Peyer's patch (tissue), 4 donors: ENCODE results near the gene ZNF611. TPM values are rescaled to one million over a fixed set of nuclear protein-coding genes. Genes with fewer than 3 reads are reported as not detected.
"Not testable (repeated sequence)": the region's sequence is repeated elsewhere in the genome, so short reads cannot be mapped to it uniquely, and the experiment has no call there.

Experiments
- DNase-seq, 3 donors: peaks; one replicate each; pipeline ENCODE4 v3.0.0-alpha.2; 2017 to 2019
- H3K27ac ChIP-seq, 4 donors: fragments of 200-600 bp; sonication (generic); one replicate each; pipeline ENCODE4 v1.5.1; 2016 to 2019
- H3K27me3 ChIP-seq, 2 donors: fragments of 200-600 bp; sonication (generic); one replicate each; pipeline ENCODE4 v1.5.1; 2019
- H3K36me3 ChIP-seq, 3 donors: fragments of 200-600 bp; sonication (generic); one replicate each; pipeline ENCODE4 v1.5.1; 2016 to 2019
- H3K4me1 ChIP-seq, 4 donors: fragments of 200-600 bp; sonication (generic); one replicate each; pipeline ENCODE4 v1.5.1; 2016 to 2019
- H3K4me3 ChIP-seq, 4 donors: fragments of 200-600 bp; sonication (generic); 1 replicate in 3 of 4; 2 replicates in 1 of 4; pipeline ENCODE4 v1.5.1; 2016 to 2019; ENCODE audit warnings: mild to moderate bottlenecking in 1 of 4
- H3K9me3 ChIP-seq, 4 donors: fragments of 200-600 bp; sonication (generic); one replicate each; pipeline ENCODE4 v1.5.1; 2016 to 2019; ENCODE audit warnings: mild to moderate bottlenecking in 1 of 4
- POLR2A ChIP-seq, 2 donors: fragments of 450-650 bp; IDR thresholded peaks; one replicate each; pipeline ENCODE4 v1.5.1; 2017; ENCODE audit warnings: antibody characterized with exemption in 2 of 2, mild to moderate bottlenecking in 2 of 2, moderate library complexity in 2 of 2
- total RNA-seq, 4 donors: library from RNA; depleted of rRNA; stranded (reverse); fragments of >200 nt; gene quantifications; one replicate each; pipeline ENCODE4 v1.1.0, GENCODE V29; 2016
- TF ChIP-seq, protein P1 (sequence below), 6 experiments: fragments of 450-650 bp in 4 of 6; fragments of 200-600 bp in 2 of 6; sonication (generic) in 1 of 6; IDR thresholded peaks; one replicate each; pipeline ENCODE4 v1.5.1; 2017 to 2019; ENCODE audit warnings: antibody characterized with exemption in 6 of 6, mild to moderate bottlenecking in 3 of 6, moderate library complexity in 1 of 6

Gene ZNF611
- total RNA-seq = 10 to 100 TPM; 14.5 to 19.0 (median 16.3) TPM

DNA sequence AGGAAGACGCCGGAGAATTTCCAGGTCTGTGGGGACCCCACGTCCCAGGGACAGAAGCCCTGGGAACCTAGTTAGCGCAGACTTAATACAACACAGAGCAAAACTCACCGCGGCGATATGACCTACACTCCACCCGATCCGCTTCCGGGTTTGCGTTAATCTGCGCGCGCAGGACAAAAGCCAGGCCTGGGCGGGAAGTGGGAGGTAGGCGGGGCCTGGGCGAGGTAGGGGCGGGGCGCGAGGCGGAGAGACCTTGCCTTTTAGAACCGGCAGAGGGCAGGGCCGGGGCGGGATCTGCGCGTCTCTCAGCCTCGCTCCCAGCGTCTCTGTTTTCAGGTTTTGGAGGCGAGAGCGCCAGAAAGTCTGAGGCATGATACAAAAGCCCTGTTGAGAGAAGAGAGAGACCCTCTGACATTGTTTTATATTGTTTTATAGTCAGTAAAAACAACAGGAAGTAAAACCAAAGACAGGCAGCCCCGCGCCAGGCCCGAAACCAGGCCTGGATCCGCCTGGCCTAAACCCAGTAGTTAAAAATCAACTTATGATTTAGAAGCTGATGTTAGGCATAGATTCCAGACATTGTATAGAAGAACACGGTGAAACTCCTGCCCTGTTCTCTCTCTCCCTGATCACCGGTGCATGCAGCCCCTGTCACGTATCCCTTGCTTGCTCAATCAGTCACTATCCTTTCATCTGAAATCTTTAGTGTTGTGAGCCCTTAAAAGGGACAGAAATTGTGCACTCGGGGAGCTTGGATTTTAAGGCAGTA is at the start of gene ZNF611:
Gene ZNF611 (minus strand): TSS at position 152 of the 769 bp plus-strand sequence. CDS start 19,150 bp downstream, outside the sequence.
- Histone ChIP-seq H3K27ac (peak within 1 kb of the TSS; percentile 61 to 84 (median 82)), H3K27me3 (no peaks in the 10 kb centered on the region), H3K9me3 (peaks cover 0 to 4% (median 0%) of the 10 kb centered on the region in 4 donors), H3K4me1 (peaks cover 0 to 12% (median 0%) of the 10 kb centered on the region in 4 donors), H3K4me3 (peak within 1 kb of the TSS; percentile 62 to 87 (median 76)), H3K36me3 (peaks cover 0 to 14% (median 0%) of the 10 kb centered on the region in 3 donors)
- TF ChIP-seq POLR2A (IDR thresholded peaks at IDR 0.05) = peak; percentile 79 to 91
- TF ChIP-seq, protein P1, sequence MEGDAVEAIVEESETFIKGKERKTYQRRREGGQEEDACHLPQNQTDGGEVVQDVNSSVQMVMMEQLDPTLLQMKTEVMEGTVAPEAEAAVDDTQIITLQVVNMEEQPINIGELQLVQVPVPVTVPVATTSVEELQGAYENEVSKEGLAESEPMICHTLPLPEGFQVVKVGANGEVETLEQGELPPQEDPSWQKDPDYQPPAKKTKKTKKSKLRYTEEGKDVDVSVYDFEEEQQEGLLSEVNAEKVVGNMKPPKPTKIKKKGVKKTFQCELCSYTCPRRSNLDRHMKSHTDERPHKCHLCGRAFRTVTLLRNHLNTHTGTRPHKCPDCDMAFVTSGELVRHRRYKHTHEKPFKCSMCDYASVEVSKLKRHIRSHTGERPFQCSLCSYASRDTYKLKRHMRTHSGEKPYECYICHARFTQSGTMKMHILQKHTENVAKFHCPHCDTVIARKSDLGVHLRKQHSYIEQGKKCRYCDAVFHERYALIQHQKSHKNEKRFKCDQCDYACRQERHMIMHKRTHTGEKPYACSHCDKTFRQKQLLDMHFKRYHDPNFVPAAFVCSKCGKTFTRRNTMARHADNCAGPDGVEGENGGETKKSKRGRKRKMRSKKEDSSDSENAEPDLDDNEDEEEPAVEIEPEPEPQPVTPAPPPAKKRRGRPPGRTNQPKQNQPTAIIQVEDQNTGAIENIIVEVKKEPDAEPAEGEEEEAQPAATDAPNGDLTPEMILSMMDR (IDR thresholded peaks at IDR 0.05) = peak; percentile 57 to 82 (median 68)
- peak; percentile 99 for DNase-seq

DNA sequence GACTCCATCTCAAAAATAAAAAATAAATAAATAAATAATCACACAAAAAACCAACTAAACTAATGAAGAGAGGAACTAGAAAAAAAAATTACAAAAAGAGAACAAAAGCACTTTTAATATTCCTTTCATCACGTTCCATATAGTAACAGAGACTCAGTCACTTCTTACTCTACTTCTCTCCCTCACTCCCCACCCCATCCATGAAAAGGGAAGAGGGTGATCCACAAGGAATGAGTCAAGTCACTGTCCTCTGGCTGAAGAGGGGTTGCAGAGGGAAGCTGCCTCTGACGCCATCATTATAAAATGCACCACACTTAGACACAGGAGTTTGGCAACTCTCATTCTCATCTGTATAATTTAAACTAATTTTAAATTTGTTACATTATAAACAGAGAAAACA is 48.0 kb upstream of the ZNF611 start:
- not testable (repeated sequence) for H3K27me3 ChIP-seq, H3K4me3 ChIP-seq, DNase-seq, H3K9me3 ChIP-seq, H3K27ac ChIP-seq
- peaks cover 0 to 13% (median 0%) of the 10 kb centered on the region in 4 donors for H3K4me1 ChIP-seq
- H3K36me3 ChIP-seq = peaks cover 0 to 47% (median 0%) of the 10 kb centered on the region in 3 donors

GRCh38 chr19:52778811-52779210 is 44.0 kb upstream of the ZNF611 start:
- H3K9me3 ChIP-seq = peaks cover 0 to 7% (median 0%) of the 10 kb centered on the region in 4 donors
- no peak overlapping the region for H3K4me3 ChIP-seq
- no peak for DNase-seq
- H3K4me1 ChIP-seq = no peaks in the 10 kb centered on the region
- H3K27me3 ChIP-seq = no peaks in the 10 kb centered on the region
- peaks cover 0 to 83% (median 0%) of the 10 kb centered on the region in 3 donors for H3K36me3 ChIP-seq
- H3K27ac ChIP-seq = no peak overlapping the region
- no peak for TF ChIP-seq POLR2A (IDR thresholded peaks at IDR 0.05)
- TF ChIP-seq, protein P1 (IDR thresholded peaks at IDR 0.05) = no peak

DNA sequence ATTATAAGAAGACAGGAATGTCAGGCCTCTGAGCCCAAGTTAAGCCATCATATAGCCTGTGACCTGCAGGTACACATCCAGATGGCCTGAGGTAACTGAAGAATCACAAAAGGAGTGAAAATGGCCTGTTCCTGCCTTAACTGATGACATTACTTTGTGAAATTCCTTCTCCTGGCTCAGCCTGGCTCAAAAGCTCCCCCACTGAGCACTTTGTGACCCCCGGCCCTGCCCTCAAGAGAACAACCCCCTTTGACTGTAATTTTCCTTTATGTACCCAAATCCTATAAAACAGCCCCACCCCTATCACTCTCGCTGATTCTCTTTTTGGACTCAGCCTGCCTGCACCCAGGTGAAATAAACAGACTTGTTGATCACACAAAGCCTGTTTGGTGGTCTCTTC is 21.6 kb upstream of the ZNF611 start:
- not testable (repeated sequence) for H3K36me3 ChIP-seq, H3K27me3 ChIP-seq, H3K4me1 ChIP-seq, H3K9me3 ChIP-seq, H3K4me3 ChIP-seq, DNase-seq, H3K27ac ChIP-seq

- no peak overlapping the region for H3K4me3 ChIP-seq
- DNase-seq = no peak
- TF ChIP-seq, protein P1 (IDR thresholded peaks at IDR 0.05) = no peak
- no peak for TF ChIP-seq POLR2A (IDR thresholded peaks at IDR 0.05)
- no peaks in the 10 kb centered on the region for H3K4me1 ChIP-seq
- no peaks in the 10 kb centered on the region for H3K9me3 ChIP-seq
- no peaks in the 10 kb centered on the region for H3K27me3 ChIP-seq
- no peak overlapping the region for H3K27ac ChIP-seq
- no peaks in the 10 kb centered on the region for H3K36me3 ChIP-seq
These were observed 14.9 kb upstream of the ZNF611 start for GRCh38 chr19:52749780-52750179.

GRCh38 chr19:52748336-52748950 is 13.6 kb upstream of the ZNF611 start:
- H3K27ac ChIP-seq = no peak overlapping the region
- no peaks in the 10 kb centered on the region for H3K27me3 ChIP-seq
- no peak overlapping the region for H3K4me3 ChIP-seq
- H3K4me1 ChIP-seq = no peaks in the 10 kb centered on the region
- no peaks in the 10 kb centered on the region for H3K36me3 ChIP-seq
- no peak for DNase-seq
- no peak for TF ChIP-seq POLR2A (IDR thresholded peaks at IDR 0.05)
- TF ChIP-seq, protein P1 (IDR thresholded peaks at IDR 0.05) = peak in 5 of 6 experiments; percentile 7 to 58 (median 40)
- H3K9me3 ChIP-seq = no peaks in the 10 kb centered on the region

DNA sequence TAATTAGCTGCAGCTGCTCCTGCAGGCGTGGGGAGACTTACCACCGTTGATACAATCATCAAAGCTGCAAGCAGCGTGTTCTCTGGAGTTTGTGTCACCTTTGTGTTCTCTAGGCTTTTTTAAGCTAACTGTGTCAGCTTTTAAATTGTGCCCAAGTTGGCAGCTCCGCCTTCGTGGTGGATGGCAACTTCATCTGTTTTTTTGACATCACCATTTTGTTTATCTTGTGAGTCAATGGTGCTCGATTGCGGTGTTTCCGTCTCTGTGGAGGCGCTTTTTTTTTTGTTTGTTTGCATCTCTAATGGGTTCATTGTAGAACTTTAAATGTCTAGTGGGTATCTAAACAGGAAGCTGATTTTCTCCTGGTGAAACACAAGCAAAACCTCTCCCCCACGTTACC is 11.1 kb upstream of the ZNF611 start:
- not testable (repeated sequence) for H3K27ac ChIP-seq, H3K4me3 ChIP-seq, H3K9me3 ChIP-seq, DNase-seq, H3K27me3 ChIP-seq, H3K4me1 ChIP-seq, H3K36me3 ChIP-seq
